ENCODE measurements around the gene IFIT2. TPM values are rescaled to one million over a fixed set of nuclear protein-coding genes. Genes with fewer than 3 reads are reported as not detected.

Gene IFIT2
- total and polyA plus RNA-seq, 4 donors = 4.8 to 5.5 (median 5.2) TPM

DNA sequence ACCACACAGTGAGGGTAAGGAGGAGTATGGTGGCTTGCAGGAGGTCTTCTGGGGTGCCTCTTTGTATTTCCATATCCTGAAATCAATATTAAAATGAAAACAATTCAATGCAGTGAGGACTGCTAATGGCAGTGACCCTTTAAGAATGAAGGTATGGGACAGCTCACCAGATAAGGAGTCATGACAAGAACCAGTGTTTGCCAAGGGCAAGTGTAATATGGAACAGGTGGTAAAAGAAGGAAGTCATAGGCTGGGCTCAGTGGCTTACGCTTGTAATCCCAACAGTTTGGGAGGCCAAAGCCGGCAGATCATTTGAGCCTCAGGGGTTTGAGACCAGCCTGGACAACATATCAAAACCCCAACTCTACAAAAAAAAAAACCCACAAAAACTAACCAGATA is 30.3 kb upstream of the IFIT2 start:
- DNase-seq (ENCODE audit: low spot score) = no peak
- Histone ChIP-seq H3K27me3 (ENCODE audit: control insufficient read depth in 4 of 4, insufficient read depth in 4 of 4, low read length in 3 of 4) (no peaks in the 10 kb centered on the region), H3K27ac (ENCODE audit: low read depth in 1 of 2, low read length in 2 of 2) (no peak overlapping the region), H3K4me1 (ENCODE audit: control insufficient read depth in 4 of 4, insufficient read depth in 4 of 4, low read length in 3 of 4) (peaks cover 0 to 20% (median 11%) of the 10 kb centered on the region in 4 donors), H3K4me3 (ENCODE audit: low read depth in 1 of 3, low read length in 3 of 3) (no peak overlapping the region), H3K36me3 (ENCODE audit: control insufficient read depth in 4 of 4, insufficient read depth in 3 of 4, low read depth in 1 of 4, low read length in 3 of 4) (no peaks in the 10 kb centered on the region), H3K9me3 (ENCODE audit: control insufficient read depth in 4 of 4, low read length in 3 of 4) (no peaks in the 10 kb centered on the region), H3K9ac (ENCODE audit: low read depth in 1 of 2, low read length in 2 of 2) (no peak overlapping the region)
- 98% methylated on average over 2 of the region's 2 CpGs for WGBS
- TF ChIP-seq JUND (IDR thresholded peaks at IDR 0.05) (no peak), GABPA (IDR thresholded peaks at IDR 0.05 in 1 of 2, conservative IDR thresholded peaks at IDR 0.05 in 1 of 2) (no peak), RAD21 (IDR thresholded peaks at IDR 0.05) (no peak), NR2F2 (IDR thresholded peaks at IDR 0.05) (no peak), TAF1 (conservative IDR thresholded peaks at IDR 0.05) (no peak), YY1 (IDR thresholded peaks at IDR 0.05) (no peak), SP1 (IDR thresholded peaks at IDR 0.05) (no peak), HNF4G (IDR thresholded peaks at IDR 0.05) (no peak), RXRA (IDR thresholded peaks at IDR 0.05) (no peak)
- TF ChIP-seq, protein P1, sequence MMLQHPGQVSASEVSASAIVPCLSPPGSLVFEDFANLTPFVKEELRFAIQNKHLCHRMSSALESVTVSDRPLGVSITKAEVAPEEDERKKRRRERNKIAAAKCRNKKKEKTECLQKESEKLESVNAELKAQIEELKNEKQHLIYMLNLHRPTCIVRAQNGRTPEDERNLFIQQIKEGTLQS (IDR thresholded peaks at IDR 0.05) = no peak
- TF ChIP-seq, protein P2, sequence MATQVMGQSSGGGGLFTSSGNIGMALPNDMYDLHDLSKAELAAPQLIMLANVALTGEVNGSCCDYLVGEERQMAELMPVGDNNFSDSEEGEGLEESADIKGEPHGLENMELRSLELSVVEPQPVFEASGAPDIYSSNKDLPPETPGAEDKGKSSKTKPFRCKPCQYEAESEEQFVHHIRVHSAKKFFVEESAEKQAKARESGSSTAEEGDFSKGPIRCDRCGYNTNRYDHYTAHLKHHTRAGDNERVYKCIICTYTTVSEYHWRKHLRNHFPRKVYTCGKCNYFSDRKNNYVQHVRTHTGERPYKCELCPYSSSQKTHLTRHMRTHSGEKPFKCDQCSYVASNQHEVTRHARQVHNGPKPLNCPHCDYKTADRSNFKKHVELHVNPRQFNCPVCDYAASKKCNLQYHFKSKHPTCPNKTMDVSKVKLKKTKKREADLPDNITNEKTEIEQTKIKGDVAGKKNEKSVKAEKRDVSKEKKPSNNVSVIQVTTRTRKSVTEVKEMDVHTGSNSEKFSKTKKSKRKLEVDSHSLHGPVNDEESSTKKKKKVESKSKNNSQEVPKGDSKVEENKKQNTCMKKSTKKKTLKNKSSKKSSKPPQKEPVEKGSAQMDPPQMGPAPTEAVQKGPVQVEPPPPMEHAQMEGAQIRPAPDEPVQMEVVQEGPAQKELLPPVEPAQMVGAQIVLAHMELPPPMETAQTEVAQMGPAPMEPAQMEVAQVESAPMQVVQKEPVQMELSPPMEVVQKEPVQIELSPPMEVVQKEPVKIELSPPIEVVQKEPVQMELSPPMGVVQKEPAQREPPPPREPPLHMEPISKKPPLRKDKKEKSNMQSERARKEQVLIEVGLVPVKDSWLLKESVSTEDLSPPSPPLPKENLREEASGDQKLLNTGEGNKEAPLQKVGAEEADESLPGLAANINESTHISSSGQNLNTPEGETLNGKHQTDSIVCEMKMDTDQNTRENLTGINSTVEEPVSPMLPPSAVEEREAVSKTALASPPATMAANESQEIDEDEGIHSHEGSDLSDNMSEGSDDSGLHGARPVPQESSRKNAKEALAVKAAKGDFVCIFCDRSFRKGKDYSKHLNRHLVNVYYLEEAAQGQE (IDR thresholded peaks at IDR 0.05) = no peak

DNA sequence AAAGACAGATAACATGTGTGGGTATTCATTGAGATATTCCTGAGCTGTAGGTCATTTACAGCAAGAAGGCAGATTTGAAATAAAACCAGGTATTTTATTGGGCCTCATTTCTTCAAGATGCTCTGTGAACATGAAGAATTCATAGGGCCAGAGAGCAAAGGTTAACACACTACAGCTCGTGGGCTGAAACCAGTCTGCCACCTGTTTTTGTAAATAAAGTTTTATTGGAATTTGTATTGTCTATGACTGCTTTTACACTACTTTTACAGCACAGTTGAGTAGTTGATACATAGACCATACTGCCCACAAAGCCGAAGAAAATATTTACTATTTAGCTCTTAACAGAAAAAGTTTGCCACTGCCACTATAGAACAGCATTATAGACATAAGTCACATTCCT is 28.2 kb upstream of the IFIT2 start:
- Histone ChIP-seq H3K9ac (ENCODE audit: low read depth in 1 of 2, low read length in 2 of 2) (no peak overlapping the region), H3K4me3 (ENCODE audit: low read depth in 1 of 3, low read length in 3 of 3) (no peak overlapping the region), H3K36me3 (ENCODE audit: control insufficient read depth in 4 of 4, insufficient read depth in 3 of 4, low read depth in 1 of 4, low read length in 3 of 4) (no peaks in the 10 kb centered on the region), H3K9me3 (ENCODE audit: control insufficient read depth in 4 of 4, low read length in 3 of 4) (no peaks in the 10 kb centered on the region), H3K27me3 (ENCODE audit: control insufficient read depth in 4 of 4, insufficient read depth in 4 of 4, low read length in 3 of 4) (no peaks in the 10 kb centered on the region), H3K4me1 (ENCODE audit: control insufficient read depth in 4 of 4, insufficient read depth in 4 of 4, low read length in 3 of 4) (peaks cover 3 to 29% (median 16%) of the 10 kb centered on the region in 4 donors), H3K27ac (ENCODE audit: low read depth in 1 of 2, low read length in 2 of 2) (no peak overlapping the region)
- TF ChIP-seq EGR1 (IDR thresholded peaks at IDR 0.05; ENCODE audit: low read depth in 2 of 2) (no peak), HNF4A (conservative IDR thresholded peaks at IDR 0.05) (no peak), TAF1 (conservative IDR thresholded peaks at IDR 0.05) (no peak), JUND (IDR thresholded peaks at IDR 0.05) (no peak), SP1 (IDR thresholded peaks at IDR 0.05) (no peak)
- TF ChIP-seq, protein P3, sequence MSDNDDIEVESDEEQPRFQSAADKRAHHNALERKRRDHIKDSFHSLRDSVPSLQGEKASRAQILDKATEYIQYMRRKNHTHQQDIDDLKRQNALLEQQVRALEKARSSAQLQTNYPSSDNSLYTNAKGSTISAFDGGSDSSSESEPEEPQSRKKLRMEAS (IDR thresholded peaks at IDR 0.05) = no peak
- TF ChIP-seq, protein P2 (IDR thresholded peaks at IDR 0.05) = no peak
- TF ChIP-seq, protein P4, sequence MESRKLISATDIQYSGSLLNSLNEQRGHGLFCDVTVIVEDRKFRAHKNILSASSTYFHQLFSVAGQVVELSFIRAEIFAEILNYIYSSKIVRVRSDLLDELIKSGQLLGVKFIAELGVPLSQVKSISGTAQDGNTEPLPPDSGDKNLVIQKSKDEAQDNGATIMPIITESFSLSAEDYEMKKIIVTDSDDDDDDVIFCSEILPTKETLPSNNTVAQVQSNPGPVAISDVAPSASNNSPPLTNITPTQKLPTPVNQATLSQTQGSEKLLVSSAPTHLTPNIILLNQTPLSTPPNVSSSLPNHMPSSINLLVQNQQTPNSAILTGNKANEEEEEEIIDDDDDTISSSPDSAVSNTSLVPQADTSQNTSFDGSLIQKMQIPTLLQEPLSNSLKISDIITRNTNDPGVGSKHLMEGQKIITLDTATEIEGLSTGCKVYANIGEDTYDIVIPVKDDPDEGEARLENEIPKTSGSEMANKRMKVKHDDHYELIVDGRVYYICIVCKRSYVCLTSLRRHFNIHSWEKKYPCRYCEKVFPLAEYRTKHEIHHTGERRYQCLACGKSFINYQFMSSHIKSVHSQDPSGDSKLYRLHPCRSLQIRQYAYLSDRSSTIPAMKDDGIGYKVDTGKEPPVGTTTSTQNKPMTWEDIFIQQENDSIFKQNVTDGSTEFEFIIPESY (IDR thresholded peaks at IDR 0.05) = no peak
- 69% methylated on average over 2 of the region's 2 CpGs for WGBS
- DNase-seq (ENCODE audit: low spot score) = no peak

All from liver (tissue), 9 donors.